ENCODE results near the gene WDR36.
A peak's percentile ranks its signal among the peaks of the same experiment; 100 is the strongest.

Gene WDR36
- total RNA-seq: 85.2 reads per million, percentile 79 among the genes with 10 or more reads in this experiment

GRCh38 chr5:111092062-111092853, at the start of gene WDR36:
Gene WDR36 (plus strand): TSS chr5:111092348. CDS start chr5:111092457, 109 bp downstream.
- DNase-seq: peak; percentile 83

- DNase-seq: no peak
Measured at GRCh38 chr5:111043712-111044506, 48.2 kb upstream of the WDR36 start.

GRCh38 chr5:111058064-111058463, 34.1 kb upstream of the WDR36 start:
- DNase-seq: no peak

GRCh38 chr5:111060169-111060568, 32.0 kb upstream of the WDR36 start:
- no peak for DNase-seq

GRCh38 chr5:111061618-111062017, 30.5 kb upstream of the WDR36 start:
- no peak for DNase-seq

GRCh38 chr5:111063709-111064322, 28.3 kb upstream of the WDR36 start:
- DNase-seq: no peak

- no peak for DNase-seq
Measured at GRCh38 chr5:111066261-111066938, 25.7 kb upstream of the WDR36 start.

GRCh38 chr5:111068213-111068612, 23.9 kb upstream of the WDR36 start:
- no peak for DNase-seq

- DNase-seq: no peak
Measured at GRCh38 chr5:111069839-111070238, 22.3 kb upstream of the WDR36 start.

- no peak for DNase-seq
Measured at GRCh38 chr5:111070272-111071134, 21.6 kb upstream of the WDR36 start.

GRCh38 chr5:111071413-111071812, 20.7 kb upstream of the WDR36 start, which contains the start of gene TSLP:
Gene TSLP (plus strand): TSS chr5:111071713. CDS start chr5:111071891, 178 bp downstream.
- DNase-seq: no peak

- DNase-seq: peak; percentile 24
Measured at GRCh38 chr5:111072949-111073682, 19.0 kb upstream of the WDR36 start.

GRCh38 chr5:111074244-111074643, 17.9 kb upstream of the WDR36 start:
- no peak for DNase-seq

- DNase-seq: no peak
Measured at GRCh38 chr5:111075520-111075919, 16.6 kb upstream of the WDR36 start.

GRCh38 chr5:111076091-111076490, 16.1 kb upstream of the WDR36 start:
- DNase-seq: no peak

- DNase-seq: no peak
Measured at GRCh38 chr5:111077678-111078077, 14.5 kb upstream of the WDR36 start.

- no peak for DNase-seq
Measured at GRCh38 chr5:111079846-111080245, 12.3 kb upstream of the WDR36 start.

GRCh38 chr5:111083323-111083722, 8.8 kb upstream of the WDR36 start:
- no peak for DNase-seq

- DNase-seq: no peak
Measured at GRCh38 chr5:111095982-111096381, 3.8 kb downstream of the WDR36 start.

- DNase-seq: no peak
Measured at GRCh38 chr5:111099058-111099778, 7.1 kb downstream of the WDR36 start.
